ENCODE measurements around the gene JTB.

- TF ChIP-seq CTCF (conservative IDR thresholded peaks at IDR 0.05; ENCODE audit: low read depth, low read length) (peak; percentile 61), EZH2 (IDR thresholded peaks at IDR 0.05; ENCODE audit: borderline replicate concordance, low read depth, low read length, poor library complexity, severe bottlenecking) (no peak)
Observed at GRCh38 chr1:153967107-153967999, 10.1 kb downstream of the JTB start, which contains the start of gene CREB3L4.

All from A673 (cell line).